GM18498 (cell line): ENCODE measurements around the gene LCE3A.
"Not testable (repeated sequence)": the region's sequence is repeated elsewhere in the genome, so short reads cannot be mapped to it uniquely, and the experiment has no call there.

Source experiments
- ATAC-seq: cut with Tn5 transposase; IDR thresholded peaks from one replicate; pipeline ENCODE4 v1.9.1; 2021; ENCODE audit warnings: mild to moderate bottlenecking, moderate library complexity; ENCODE audit not compliant: unreplicated experiment

LCE3A gene, protein sequence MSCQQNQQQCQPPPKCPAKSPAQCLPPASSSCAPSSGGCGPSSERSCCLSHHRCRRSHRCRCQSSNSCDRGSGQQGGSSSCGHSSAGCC

DNA sequence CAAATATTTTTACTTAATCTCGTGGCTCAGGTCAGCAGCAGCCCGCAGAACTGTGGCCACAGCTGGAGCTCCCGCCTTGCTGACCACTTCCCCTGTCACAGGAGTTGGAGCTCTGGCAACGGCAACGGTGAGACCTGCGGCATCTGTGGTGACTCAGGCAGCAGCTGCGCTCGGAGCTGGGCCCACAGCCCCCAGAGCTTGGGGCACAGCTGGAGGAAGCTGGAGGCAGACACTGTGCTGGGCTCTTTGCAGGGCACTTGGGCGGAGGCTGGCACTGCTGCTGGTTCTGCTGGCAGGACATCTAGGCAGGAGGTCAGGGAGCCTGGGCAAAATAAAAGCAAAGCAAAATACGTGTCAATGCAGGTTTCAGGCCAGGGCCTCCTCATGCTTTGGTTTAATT is at the start of gene LCE3A:
LCE3A (minus strand) TSS at position 301 of the 400 bp plus-strand sequence; CDS start at position 301, 0 bp downstream.
- ATAC-seq, result no peak

DNA sequence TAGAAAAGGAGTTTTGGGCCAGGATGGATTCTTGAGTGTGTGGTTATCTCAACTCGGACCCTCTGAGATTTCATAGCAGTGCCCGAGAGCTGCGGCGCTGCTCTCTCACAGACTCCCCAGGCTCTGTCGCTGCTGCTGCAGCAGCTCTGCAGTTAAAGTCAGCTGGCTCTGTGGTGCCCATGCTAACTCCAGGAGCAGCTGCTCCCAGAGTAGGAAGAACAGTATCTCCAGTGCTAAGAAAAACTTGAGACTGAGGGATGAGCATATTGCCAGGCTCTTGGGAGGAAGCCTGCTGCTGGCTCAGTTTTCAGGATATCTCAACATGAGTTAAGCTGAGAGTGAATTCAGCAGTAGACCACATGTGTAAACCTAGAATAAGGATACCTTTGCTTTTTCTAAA is 44.7 kb upstream of the LCE3A start:
- no peak for ATAC-seq

DNA sequence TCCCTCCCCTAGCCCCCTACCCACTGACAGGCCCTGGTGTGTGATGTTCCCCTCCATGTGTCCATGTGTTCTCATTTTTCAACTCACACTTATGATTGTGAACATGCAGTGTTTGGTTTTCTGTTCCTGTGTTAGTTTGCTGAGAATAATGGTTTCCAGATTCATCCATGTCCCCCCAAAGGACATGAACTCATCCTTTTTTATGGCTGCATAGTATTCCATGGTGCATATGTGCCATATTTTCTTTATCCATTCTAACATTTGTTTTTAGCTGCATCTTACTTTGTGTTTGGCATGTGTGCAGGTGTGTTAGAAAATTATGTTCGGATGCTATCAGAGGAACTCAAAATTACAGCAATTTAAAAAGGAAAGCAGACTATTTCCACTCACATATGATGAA is 43.3 kb upstream of the LCE3A start:
- not testable (repeated sequence) for ATAC-seq

DNA sequence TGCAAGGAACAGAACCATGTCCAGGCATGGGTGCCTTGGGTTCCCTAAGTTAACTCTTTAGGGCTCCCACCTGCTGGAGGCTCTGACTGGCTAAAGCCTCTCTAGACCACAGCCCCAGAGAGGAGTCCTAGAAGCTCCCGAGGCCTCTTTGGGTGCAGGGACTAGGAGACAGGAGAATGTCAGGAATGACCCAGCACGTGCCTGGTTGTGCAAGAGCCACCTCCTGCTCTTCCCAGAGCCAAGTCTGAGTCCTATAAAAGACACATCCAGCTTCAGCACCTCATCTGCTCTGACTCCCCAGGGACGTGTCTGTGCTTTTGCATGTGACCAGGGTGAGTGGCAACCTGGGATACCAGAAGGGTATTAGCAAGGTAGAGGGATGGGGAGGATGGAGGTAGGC is 40.2 kb upstream of the LCE3A start, which contains the start of gene LCE2D:
LCE2D (plus strand) TSS at position 283 of the 400 bp plus-strand sequence. CDS start 726 bp downstream, outside the sequence.
- no peak for ATAC-seq

DNA sequence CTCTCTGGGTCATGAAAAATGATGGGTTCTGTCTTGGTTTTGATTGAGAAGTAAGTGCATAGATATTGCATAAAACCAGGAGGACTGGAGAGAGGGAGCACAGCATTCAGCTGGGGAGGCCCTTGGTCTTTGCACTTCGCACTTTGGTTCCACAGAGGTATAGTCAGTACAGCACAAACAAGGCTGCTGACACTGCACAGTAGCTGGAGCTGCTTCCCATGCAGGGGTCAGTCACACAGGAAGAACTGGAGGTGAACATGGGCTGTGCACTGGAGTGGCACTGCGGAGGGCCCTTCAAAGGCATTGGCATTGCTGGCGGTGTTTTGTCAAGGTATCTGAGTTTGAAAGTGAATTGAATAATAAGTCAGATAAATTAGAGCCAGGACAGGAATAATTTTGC is 35.7 kb upstream of the LCE3A start:
- no peak for ATAC-seq

DNA sequence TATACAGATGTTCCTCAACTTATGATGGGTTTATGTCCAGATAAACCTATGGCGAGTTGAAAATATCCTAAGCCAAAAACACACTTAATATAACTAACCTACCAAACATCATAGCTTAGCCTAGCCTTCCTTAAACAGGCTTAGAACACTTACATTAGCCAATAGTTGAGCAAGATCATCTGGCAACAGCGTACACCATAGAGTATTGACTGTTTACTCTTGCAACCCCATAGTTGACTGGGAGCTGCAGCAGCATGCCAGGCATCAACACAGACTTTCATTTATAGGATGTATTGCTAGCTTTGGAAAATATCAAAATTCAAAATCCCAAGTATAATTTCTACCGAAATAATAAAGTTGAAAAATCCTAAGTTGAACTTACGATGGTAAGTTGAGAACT is 34.8 kb upstream of the LCE3A start:
- no peak for ATAC-seq

DNA sequence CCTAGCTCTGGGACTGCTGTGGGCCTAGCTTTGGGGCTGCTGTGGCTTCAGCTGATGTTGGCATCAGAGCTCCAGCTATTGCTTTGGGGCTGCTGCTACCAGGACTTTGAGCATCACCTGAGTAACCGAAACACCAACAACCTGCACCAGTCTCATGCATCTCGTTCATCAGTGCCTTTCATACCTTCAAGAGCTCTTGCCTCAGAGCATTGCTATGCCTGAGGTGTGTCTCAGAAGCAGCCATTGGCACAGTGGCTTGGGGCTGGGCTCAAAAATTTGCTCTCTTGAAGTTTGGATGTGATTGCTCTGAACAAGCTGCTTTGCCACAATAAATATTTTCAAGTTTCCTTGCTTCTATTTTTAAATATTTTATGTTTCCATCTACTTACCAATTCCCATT is 33.6 kb upstream of the LCE3A start:
- no peak for ATAC-seq

DNA sequence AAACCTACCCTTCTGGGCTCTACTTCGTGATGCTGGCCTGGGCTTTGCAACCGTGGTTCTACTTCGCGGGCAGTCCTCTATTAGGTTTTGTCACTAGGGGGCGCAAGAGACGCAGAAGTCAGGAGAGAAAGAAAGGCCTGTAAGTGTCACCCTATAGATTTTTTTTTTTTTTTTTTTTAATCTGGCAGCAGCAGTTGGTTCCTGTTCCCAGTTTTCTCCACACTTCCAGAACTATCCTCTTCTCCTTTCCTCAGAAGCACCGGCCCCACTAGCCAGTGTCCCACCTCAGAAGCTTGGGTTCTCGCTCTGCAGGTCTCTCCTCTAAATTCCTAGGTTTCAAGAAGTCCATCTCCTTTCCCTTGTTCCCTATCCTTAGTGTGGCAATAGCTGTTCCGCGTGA is 31.2 kb upstream of the LCE3A start:
- no peak for ATAC-seq

DNA sequence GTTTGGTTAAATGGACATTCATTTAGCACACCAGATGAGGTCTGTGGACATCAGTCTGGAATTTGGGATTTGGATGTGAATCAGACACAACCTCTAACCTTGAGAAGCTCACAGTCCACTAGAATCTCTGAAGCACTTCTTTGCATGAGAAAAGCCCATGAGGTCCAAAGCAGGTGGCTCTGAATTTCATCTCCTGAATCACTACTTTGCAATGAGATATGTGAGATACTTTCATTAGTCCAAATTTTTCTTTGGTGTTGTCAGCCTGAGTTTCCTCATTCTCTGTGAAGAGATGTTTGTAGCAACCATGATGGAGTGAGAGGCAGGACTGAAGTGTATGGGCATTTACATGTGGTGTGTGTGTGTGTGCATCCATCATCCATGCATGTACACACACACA is 23.8 kb upstream of the LCE3A start:
- ATAC-seq, result no peak

DNA sequence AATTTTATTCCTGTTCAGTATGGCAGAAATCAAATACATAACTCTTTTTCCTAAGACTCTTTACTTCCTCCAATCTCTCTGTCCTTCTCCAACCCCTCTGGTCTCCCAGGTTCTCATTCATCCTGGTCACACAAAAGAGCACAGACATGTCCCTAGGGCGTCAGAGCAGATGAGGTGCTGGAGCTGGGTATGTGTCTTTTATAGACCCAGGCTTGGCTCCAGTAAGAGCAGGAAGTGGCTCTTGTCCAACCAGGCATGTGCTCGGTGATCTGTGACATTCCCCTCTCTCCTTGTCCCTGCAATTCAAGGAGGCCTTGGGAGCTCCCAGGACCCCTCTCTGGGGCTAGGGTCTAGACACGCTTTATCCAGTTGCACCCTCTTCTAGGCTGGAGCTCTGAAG is 22.2 kb upstream of the LCE3A start:
- no peak for ATAC-seq

DNA sequence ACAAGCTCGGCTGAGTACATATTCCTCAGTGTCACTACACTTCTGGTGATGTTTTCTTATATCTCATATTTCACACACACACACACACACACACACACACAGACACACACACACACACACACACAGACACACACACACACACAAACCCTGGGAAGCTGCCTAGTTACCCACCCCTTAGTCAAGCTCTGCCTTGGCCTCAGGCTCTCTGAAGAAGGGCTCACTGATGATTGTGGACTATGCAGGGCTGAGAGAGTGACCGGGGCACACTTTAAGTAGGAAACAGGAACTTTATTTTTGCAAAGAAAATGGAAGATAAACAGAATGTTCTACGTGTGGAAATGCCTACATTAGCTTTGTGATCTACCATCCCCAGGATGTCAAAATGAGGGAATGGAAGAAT is 21.0 kb upstream of the LCE3A start:
- ATAC-seq, result no peak

DNA sequence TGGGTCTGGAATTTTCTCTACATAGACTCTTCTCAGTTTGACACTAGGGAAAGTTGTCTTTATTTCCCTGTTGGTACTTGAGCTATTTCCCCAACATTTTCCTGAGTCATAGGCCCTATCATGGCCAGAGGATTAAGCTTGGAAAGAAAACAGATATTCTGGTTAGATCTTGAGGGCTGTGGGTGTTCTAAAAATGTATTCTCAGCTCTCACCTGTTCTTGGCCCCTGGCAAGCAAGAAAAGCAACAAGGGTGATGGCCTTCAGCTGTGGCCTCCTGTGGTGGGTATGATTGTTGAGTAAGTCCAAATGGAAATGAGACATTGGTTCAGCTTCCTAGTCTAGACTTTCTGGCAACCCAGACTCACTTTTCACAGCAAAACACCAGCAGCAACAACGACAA is 17.4 kb upstream of the LCE3A start:
- ATAC-seq, result no peak

DNA sequence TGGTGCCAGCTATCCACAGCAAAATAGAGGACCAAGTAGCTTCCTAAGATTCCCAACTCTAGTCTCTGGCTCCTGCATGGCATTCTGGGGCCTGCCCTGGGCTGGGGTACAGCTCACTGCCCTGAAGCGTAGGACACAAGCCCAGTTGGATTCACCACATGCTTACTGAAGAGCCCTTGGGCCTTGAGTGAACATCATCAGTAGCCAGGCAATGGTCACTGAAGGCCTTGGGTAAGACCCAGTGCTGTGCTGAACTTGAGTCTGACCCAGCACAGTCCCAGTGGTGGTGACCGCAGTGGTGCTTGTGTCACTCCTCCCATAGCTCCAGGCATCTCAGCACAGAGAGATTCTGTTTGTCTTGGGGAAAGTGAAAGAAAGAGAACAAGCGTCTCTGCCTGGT is 7.7 kb upstream of the LCE3A start:
- ATAC-seq, result no peak

DNA sequence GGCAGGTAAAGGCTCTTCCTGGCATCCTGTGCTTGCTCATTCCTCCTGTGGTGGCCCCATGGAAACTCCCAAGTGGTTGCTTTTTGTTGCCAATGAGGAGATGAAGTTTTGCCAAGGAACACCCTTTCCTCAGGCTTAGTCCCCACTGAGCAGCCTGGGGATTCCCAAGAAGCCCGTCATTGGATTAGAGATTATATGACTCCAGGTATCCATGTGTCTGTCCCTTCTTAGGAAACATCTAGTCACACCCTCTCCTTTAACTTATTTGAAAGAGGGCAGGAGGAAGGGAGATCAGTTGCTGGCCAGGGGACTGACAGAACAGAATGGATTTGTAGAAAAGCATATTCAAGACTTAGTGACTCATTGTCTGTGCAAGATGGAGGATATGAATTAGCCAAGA is 3.8 kb upstream of the LCE3A start:
- no peak for ATAC-seq

DNA sequence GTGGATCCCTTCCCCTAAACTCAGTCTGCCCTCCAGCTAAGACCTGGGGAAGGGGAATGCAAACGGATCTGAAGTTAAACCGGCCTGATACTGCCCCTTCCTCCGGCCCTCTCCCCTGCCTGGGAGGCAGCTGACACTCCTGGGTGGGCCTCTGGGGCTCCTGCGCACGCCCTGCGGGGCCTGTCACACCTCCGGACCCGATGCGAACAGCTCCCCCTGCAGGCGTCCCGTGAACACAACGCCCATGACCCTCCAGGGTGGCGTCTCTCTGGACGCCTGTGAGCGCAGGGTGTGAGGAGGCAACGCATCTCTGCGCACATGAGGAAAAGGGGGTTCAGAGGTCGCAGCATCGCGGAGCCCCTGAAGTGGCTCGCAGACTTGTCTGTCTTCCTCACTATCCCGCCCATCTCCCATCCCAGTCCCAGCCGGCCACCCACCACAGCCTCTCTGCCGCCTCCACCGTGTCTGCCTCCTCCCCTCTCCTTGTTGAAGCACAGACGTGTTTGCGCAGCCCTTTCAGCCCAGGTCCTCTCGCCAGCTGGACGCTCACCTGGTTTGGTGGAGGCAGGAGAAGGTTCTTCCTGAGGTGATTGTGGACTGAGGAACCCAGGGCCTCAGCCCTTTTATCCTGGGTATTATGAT is 421 bp upstream of the LCE3A start:
- ATAC-seq, result no peak

DNA sequence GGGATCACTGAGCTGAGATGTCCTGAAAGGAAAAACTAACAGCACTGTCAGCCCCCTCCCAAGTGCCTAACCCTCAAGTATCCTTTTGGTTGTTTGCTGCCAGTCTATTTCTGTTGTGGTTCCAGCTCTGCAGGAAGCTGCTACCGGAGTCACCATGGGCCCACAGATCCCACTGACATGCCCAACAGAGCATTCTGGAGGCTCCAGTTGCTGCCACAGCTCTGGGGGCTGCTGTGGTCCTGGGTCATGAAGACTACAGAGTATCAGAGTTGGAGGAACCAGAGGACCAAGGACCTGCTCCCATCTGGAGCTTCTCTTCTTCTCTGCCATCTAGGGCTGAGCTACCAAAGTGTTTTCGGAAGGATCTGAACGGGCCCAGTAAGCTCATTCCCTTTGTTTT is 910 bp downstream of the LCE3A start:
- ATAC-seq, result no peak

DNA sequence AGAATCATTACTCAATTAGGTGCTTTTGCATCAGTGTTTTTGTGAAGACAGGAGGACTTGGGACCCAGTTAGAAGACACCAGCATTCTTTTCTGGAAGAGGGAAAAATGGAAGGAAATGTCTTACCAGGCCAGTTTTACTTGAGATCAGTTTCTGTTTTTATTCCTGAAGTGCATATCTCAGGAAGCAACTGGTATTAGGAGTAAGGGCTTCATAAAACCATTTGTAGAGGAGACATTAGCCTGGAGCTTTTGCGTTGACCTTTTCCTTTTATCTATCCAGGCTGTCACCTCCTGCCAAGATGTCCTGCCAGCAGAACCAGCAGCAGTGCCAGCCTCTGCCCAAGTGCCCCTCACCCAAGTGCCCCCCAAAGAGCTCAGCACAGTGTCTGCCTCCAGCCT is 9.4 kb downstream of the LCE3A start, which contains the start of gene LCE3B:
LCE3B (plus strand) TSS at position 301 of the 400 bp plus-strand sequence; CDS start at position 301, 0 bp downstream.
- ATAC-seq, result no peak

DNA sequence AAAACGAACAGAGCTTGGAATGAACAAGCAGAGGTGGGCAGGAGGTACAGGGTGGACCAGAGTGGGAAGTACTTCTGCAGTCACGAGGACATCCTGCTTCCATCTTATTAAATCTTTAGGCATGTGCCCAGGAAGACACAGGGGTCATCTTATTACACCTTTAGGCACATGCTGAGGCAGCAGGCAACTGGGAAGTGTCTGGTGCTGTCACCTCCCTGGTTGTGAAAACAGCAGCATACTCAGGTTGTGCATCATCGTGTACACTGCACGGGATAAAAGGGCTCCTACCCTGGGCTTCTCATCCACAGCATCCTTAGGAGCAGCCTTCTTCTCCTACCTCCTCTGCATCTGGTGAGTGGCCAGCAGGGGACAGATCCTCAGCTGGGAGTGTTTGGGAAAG is 23.0 kb downstream of the LCE3A start, which contains the start of gene LCE3C:
LCE3C (plus strand) TSS at position 301 of the 400 bp plus-strand sequence. CDS start 498 bp downstream, outside the sequence.
- ATAC-seq, result no peak

DNA sequence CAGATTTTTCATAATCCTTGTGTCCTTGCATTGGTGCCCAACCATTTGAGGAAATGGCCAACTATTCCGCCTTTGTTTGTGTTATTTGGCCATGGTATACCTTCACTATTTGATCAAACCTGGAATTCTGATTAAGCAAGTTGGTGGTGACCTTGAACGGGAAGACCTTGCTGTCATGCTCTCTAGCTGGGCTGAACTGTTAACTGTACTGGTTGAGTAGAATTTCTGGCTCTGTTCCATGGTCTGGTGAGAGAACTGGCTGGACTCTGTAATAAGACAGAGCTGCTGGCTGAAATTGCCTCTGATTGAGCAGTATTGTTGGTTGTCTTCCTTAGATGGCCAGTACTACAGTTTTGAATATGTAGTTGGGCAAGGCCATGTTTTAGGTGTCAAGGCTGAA is 25.9 kb downstream of the LCE3A start:
- no peak for ATAC-seq

DNA sequence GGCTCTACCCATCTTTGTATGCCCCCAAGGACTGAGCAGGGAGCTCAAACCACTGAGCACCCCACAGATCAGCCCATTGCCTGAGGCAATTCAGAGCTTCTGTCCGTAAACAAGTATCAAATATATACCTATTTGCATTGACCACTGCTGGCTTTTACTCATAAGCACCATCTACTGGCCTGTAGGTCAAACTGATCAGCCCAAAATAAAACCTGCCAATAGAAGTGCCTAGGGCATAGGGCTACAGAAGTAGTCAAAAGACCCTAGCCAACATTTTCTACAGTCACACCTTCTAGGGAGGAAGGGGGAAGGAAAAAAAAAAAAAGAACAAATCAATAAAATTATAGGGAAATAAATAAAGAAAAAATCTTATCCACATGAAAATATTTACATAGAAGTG is 37.3 kb downstream of the LCE3A start:
- ATAC-seq, result no peak

DNA sequence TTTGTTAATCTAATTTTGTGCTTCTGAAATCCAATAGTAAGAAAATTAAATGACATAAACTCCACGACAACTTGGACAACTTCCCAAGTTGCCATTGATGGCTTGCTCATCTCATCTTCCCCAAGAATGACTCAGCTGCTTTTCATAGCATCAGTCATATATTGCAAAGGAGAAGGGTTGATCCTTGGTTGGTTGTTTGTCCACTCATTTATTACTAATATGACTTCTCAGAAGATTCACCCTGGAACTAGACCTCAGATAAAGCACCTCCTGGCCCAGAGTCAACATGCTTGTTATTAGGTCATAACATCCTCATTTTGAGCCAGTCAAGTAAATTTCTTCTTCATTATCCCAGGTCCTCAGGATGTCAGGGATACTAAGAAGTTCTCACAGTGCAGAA is 40.3 kb downstream of the LCE3A start:
- no peak for ATAC-seq

DNA sequence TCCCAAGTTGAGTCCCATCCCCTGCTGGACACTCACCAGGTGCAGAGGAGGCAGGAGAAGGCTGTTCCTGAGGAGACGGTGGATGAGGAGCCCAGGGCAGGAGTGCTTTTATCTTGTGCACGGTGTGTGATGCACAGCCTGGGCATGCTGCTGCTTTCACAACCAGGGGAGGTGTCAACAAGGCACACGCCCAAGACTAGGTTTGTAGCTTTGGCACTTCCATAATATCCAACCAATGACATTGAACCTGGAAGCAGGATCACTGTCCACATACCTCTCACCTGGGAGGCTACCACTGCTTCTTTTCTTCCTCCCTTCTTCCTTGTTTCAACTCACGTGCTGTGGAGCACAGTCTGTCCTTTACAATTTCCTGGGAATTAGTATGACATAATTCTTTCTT is 42.5 kb downstream of the LCE3A start, which contains the start of gene LCE3D:
LCE3D (minus strand) TSS at position 84 of the 400 bp plus-strand sequence. CDS start 580 bp downstream, outside the sequence.
- no peak for ATAC-seq

DNA sequence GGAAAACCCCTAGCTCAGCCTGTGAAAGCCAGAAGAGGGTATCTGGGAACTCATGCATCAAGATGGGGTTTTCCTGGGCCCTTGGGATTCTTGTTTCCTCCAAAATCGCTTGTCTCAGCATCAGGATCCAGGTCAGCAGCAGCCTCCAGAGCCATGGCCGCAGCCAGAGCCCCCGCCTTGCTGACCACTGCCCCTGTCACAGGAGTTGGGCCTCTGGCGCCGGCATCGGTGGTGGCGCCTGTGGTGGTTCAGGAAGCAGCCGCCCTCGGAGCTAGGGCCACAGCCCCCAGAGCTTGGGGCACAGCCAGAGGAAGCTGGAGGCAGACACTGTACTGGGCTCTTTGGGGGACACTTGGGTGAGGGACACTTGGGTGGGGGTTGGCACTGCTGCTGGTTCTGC is 43.4 kb downstream of the LCE3A start:
- ATAC-seq, result not testable (repeated sequence)
